ENCODE results near the gene TEX29.

- TF ChIP-seq CTCF (IDR thresholded peaks at IDR 0.05): no peak
- TF ChIP-seq POLR2AphosphoS5 (IDR thresholded peaks at IDR 0.05; ENCODE audit: insufficient read depth in 1 of 2, low read depth in 1 of 2): no peak
- no peak for TF ChIP-seq POLR2A (IDR thresholded peaks at IDR 0.05)
Measured at GRCh38 chr13:111313911-111314425, 6.5 kb upstream of the TEX29 start.
